IPS DF 4.7 (cell line): ENCODE results near the gene THSD7A.

Experiments used
- DNase-seq: peaks from one replicate; pipeline ENCODE4 v3.0.0-alpha.2; 2013; ENCODE audit warnings: low spot score; ENCODE audit errors: extremely low read depth

The THSD7A gene

DNA sequence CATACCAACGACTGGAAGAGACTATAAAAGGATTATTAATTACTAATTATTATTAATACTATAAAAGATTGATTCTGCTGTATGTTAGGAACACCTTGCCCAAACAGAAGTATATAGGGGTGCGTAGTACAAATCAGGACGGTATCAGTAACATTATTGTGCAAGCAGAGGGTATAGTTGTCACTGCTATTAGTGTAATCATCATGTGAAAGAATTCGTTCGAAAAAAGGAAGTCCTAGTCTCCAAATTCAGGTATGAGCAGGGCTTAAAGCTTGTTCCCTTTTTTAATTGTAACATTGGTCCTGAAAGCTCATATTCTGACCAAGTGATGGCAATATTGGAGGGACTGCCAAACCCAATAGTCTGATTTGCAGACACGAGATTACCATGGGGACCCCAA, 81.8 kb downstream of the THSD7A start:
- no peak for DNase-seq

GRCh38 chr7:11749629-11750028, 82.4 kb downstream of the THSD7A start:
- DNase-seq, result no peak

DNA sequence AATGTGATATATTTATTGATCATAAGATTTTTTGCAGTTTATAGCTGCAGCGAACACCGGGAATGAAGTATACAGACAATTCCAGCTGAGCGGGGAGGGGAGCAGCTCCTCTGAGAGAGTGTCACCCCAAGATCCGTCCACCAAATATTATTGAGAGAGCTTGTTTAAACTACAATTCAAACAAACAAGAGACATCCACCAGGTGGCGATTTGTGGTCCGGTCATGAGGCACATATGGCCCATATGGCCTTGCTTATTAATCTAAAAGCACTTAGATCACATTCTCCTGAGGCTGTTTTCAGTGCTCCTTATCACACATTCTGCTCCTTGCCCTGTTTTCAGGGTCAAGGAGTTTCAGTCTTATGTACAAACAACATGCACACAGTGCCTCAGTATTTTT, 83.1 kb downstream of the THSD7A start:
- no peak for DNase-seq

DNA sequence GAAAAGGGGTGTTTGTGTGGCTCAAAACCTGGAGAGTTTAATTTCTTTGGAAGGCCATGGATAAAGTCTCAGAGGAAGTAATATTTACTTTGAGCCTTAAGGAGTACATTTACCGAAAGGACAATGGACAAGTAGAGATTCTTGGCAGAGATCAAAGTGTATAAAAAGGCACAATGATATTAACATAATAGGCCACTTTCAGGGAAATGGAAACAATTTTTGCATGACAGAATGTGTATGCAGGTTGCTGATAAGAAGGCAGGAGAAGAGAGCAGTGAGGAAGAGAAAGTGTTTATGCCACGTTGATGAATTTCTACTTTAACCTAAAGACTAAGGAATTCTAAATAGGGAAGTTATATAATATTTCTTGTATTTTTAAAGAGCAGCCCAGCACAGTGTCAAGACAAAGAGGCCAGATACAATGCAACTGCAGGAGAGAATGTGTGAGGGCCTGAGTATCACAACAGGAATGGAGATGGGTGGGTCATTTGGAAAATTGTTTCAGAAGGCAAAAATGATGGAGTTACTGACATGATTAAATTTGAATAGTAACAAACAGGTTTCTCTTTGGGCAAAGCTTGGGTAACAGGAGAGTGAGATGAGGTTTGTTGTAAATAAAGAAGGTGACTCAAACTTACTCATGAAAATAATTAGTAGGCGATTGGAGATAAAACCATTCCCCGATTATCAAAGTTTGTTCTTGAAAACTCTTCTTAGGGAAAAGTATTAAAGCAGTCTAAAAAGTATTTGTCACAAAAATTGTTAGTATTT, 84.1 kb downstream of the THSD7A start:
- DNase-seq, result no peak

DNA sequence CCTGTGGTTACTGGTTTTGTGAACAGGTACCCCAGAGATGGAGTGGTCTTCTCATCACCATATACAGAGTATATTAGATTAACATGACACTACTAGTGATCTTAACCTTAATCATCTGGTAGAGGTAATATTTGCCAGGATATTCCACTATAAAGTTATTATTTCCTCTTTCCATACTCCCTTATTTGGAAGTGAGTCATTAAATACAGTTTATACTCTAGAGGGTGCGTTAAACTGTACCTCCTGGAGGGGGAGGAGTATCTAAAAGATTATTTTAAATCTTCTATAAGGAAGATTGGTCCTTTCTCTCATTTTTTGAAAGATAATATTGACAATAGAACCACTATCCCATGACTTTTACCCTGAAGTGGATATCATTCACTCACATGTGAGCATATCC, 85.4 kb downstream of the THSD7A start:
- no peak for DNase-seq

DNA sequence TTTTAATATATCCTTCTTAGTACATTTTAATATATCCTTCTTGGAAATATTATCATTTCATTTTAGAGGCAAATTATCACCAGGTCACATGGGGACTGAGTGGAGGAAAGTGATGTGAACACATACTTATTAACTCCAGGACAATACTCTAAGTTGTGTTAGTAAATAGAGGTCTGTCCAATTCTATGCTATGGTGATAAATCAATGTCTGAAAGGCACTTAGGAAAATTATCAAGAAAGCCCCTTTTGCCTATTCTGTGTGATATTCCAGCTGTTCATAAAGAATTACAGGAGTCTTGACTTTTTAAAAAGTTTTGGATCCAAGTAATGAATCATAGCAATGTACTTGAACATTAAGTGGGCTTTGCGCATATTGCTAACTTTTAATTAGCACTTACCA, 88.5 kb downstream of the THSD7A start:
- no peak for DNase-seq

DNA sequence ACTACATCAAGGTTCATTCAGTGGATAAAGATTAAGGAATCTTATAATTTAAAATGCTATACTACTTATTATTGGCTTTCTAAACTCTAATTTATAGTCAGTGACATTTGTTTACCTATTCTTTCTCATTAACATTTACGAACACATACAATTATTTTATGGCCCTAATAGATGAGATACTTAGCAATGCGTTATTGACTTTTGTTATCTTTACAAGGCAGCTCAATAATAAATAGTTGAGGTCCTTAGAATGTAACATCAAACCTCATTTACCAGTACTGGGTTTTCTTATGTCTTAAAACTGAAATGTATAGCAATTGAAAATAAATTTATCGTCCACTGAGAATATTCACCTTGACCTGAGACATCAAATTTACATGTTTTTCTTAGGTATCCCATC, 89.0 kb downstream of the THSD7A start:
- DNase-seq, result no peak

DNA sequence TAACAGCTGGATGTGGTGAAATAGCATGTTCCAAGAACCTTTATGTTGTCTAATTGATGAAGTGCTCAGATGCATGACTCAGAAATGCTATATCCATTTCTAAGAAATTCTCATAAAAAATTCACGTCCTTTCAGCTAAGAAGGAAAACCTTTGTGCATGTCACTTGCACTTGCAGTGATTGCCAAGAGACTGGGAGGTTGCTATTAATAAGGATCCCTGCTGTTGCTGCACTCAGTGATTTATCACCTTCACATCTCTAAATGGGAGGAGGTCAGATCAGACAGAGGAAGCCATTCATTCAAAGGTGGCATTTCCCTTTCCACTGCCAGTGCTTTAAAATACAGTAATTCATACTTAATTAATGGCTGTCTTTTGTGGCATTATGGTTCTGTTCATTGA, 89.5 kb downstream of the THSD7A start:
- DNase-seq, result no peak

DNA sequence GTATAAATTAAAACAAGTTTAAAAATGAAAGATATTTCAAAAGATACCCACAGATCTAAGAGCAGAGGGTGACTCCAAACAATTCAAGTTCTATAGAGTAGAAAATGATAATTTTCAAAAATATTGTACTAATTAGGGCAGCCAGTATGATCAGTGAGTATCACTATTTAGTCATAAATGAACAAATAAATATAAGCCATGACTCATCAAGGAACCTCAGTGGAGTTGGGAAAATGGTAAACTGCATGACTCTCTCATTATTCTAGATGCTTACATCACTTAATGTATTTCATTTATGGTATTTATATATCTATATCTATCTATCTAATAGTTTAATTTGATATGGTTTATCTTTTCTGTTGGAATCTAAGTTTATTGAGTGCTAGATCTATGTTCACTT, 94.3 kb downstream of the THSD7A start:
- DNase-seq, result no peak

DNA sequence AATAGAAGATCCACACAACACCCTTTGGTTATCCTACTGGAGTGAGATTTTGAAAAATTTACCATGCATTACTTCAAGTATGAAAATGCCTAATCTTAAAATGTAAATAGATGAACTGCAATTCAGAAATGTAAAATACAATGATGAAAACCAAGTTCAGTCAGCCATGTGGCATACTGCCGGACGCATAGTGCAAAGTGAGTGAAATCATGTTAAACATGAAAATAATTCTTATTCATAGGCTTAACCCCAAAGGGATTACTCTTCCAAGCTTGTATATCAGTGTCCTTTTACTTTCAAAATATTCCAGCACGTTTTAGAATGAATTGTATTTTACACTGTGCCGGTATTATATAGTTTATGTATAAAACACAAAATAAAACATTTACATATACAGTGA, 99.8 kb downstream of the THSD7A start:
- no peak for DNase-seq

DNA sequence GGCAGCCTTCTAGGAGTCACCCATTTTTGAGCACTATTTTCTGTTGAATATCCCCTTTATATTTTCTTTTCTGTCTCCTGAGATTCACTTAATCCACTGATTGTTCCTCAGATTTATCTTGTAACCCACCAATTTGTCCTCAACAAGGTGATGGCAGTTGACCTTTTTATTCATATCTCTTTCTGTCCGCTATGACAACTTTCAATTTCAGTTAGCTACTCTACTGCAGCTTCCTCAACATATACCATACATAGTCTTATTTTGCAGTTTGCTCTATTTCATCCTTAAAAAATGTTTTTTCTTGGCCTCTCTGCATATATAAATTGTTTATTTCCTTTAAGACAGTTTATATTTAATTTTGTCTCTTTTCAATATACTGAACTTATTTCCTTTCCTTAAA, 101.3 kb downstream of the THSD7A start:
- no peak for DNase-seq

DNA sequence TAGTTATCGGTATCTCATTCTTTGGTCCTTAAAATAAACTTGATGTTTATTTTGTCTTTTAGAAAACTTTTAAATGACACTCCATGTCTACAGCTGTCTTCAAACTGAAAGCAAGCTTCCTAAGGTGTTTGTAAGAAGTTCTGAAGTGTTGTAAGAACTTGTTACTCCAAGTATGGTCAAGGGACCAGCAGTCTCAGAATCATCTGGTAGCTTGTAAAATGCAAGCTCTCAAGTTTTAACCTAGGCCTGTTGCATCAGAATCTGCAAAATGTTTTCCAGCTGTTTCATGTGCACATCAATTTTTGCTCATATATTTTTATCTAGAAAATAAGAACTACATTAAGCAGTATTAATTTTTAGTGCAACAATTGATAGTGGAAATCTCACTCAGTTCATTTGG, 104.1 kb downstream of the THSD7A start:
- no peak for DNase-seq

- no peak for DNase-seq
These were observed 105.2 kb downstream of the THSD7A start for GRCh38 chr7:11726794-11727155.

- no peak for DNase-seq
These were observed 105.8 kb downstream of the THSD7A start for GRCh38 chr7:11726001-11726793.

DNA sequence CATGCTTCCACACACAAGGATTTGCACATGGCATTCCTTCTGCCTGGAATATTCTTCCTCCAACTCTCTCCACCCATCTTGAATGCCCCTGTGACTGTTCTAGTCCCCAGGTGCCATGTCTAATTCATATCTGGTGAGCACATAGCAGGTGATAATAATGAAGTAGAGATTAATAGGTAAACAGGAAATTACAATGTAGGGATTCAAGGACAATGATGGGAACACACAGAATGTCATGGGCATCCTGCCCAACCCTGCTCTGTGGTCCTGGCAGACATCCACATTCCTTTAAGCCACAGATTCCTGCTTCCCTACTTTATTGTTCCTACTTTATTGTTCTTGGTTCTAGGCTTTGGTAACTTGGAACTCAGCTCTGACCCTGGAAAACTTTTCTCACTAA, 115.8 kb downstream of the THSD7A start:
- DNase-seq, result no peak

- DNase-seq, result no peak
These were observed 117.3 kb downstream of the THSD7A start for GRCh38 chr7:11714676-11715075.

DNA sequence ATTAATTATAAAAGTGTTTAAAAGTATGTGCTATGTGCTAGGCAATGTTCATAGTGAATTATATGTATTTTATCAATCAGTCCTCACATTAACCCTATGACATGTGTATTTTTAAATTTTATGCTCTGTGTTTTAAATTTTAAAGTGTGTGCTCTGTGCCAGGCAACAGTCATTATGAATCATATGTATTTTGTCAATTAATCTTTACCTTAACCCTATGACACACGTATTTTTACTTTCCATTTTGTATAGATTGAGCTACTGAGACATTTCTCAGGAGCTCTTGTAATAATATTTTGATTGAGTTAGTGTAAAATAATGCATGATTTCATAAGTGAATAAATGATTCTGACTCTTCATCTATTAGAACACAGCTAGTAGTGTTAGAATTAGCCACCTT, 117.8 kb downstream of the THSD7A start:
- no peak for DNase-seq

DNA sequence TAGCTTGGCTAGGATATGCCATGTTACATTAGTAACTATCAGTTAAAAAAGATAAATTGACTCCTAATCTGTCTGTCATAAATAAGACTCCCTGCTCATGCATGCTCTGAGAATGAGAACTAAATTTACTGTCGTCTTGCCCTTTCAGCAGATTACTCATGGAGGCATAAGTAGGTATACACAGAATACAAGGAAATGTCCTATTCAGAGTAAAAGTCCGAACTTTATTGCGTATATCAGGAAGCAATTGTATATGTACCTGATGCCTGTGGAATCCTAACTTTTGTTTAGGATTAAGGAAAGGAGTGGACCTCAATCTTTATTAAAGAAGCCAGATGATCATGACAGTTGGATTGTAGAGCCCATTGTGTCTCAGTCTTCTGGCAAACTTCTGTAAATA, 118.6 kb downstream of the THSD7A start:
- DNase-seq, result no peak

DNA sequence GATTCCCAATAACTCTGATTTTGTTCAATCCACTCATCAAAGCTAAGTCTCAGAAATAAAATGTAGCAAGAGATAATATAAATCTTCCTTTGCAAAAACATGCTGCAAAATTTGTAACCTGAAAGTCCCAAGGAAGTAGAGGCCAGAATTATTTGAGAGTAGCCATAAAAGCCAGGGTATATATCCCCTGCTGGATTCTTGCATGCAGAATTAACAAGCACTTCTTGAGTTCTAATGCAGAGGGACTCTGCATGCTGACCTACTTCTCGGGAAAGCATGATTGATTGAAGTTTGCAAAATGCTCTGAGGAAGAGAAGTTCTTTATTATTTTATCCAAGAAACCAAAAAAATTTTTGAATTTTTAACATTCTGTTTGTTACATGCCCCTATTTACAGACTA, 121.6 kb downstream of the THSD7A start:
- no peak for DNase-seq

DNA sequence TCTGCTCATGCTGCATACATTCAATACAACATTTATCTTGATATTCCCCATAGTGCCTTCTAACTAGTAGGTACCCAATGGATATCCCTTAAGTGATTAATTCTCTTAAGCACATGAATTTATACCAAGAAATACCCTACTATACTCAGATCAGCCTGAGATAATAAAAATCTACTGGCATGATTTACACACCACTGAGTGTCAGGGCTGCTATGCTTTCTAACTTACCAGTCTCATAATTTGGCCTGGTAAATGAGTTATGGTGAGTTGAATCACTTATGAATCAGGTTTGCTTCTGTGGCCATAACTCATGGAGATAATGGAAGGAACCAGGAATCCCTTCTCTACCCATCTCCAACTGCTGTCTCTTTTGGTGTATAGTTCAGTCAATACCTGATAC, 122.8 kb downstream of the THSD7A start:
- DNase-seq, result no peak

DNA sequence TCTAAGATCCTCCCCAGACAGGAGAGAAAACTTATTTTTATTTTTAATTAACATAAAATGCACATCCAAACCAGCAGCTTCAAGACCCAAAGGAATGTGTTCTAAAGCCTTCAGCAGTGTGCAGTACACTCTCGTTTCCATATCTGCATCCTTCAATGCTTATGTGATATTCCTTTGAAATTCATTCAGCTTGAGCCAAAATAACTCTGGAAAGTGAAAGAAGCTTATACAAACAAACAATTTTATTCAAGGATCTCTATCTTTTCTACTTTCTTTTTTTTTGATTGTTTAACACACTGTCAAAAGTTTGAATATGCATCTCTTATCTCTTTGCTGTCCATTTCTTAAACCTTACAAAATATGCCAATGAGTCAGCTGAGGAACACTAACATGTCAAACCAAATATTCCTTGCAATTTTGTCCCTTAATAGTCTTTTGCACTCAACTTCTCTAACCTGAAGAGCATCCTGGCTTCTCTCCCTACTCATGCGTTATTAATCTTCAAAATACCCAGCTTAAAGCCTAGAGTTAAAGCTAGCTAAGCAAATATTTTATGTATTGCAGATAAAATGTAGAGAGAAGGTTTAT, 124.3 kb downstream of the THSD7A start:
- DNase-seq, result no peak

- no peak for DNase-seq
These were observed 125.1 kb downstream of the THSD7A start for GRCh38 chr7:11706666-11707605.
